Measurements from ENCODE around the gene MMP3. TPM values are rescaled to one million over a fixed set of nuclear protein-coding genes. Genes with fewer than 3 reads are reported as not detected.

The MMP3 gene
- not detected in 2 replicates for total RNA-seq
- long read RNA-seq, result 0 reads

- no peak within 1 kb of the TSS for H3K4me3 Mint-ChIP-seq (ENCODE audit: low read depth)
Measured at GRCh38 chr11:102843489-102843888, at the start of gene MMP3. Gene MMP3, minus strand, starts transcription at chr11:102843609. Its CDS starts 63 bp downstream, at chr11:102843546.

GRCh38 chr11:102891736-102892135 is 48.3 kb upstream of the MMP3 start:
- no peak for DNase-seq (ENCODE audit: low spot score, unreplicated experiment)
- peaks cover 11% of the 10 kb centered on the region for H3K9me3 Mint-ChIP-seq (ENCODE audit: low read depth)
- H3K27me3 Mint-ChIP-seq, result no peaks in the 10 kb centered on the region
- no peak overlapping the region for H3K27ac Mint-ChIP-seq
- peaks cover 2% of the 10 kb centered on the region for H3K36me3 Mint-ChIP-seq (ENCODE audit: insufficient read depth)
- H3K4me3 Mint-ChIP-seq (ENCODE audit: low read depth), result no peak overlapping the region
- no peaks in the 10 kb centered on the region for H3K4me1 Mint-ChIP-seq (ENCODE audit: low read depth)
- TF ChIP-seq, protein P1, sequence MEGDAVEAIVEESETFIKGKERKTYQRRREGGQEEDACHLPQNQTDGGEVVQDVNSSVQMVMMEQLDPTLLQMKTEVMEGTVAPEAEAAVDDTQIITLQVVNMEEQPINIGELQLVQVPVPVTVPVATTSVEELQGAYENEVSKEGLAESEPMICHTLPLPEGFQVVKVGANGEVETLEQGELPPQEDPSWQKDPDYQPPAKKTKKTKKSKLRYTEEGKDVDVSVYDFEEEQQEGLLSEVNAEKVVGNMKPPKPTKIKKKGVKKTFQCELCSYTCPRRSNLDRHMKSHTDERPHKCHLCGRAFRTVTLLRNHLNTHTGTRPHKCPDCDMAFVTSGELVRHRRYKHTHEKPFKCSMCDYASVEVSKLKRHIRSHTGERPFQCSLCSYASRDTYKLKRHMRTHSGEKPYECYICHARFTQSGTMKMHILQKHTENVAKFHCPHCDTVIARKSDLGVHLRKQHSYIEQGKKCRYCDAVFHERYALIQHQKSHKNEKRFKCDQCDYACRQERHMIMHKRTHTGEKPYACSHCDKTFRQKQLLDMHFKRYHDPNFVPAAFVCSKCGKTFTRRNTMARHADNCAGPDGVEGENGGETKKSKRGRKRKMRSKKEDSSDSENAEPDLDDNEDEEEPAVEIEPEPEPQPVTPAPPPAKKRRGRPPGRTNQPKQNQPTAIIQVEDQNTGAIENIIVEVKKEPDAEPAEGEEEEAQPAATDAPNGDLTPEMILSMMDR (IDR thresholded peaks at IDR 0.05; ENCODE audit: unreplicated experiment), result no peak

More at GRCh38 chr11:102843489-102843888, at the start of gene MMP3:
- no peaks in the 10 kb centered on the region for H3K36me3 Mint-ChIP-seq (ENCODE audit: insufficient read depth)
- H3K27me3 Mint-ChIP-seq, result peaks cover 3% of the 10 kb centered on the region
- H3K27ac Mint-ChIP-seq, result no peak within 1 kb of the TSS
- peaks cover 3% of the 10 kb centered on the region for H3K9me3 Mint-ChIP-seq (ENCODE audit: low read depth)
- DNase-seq (ENCODE audit: low spot score, unreplicated experiment), result no peak
- TF ChIP-seq, protein P1 (IDR thresholded peaks at IDR 0.05; ENCODE audit: unreplicated experiment), result no peak
- peaks cover 15% of the 10 kb centered on the region for H3K4me1 Mint-ChIP-seq (ENCODE audit: low read depth)

DNA sequence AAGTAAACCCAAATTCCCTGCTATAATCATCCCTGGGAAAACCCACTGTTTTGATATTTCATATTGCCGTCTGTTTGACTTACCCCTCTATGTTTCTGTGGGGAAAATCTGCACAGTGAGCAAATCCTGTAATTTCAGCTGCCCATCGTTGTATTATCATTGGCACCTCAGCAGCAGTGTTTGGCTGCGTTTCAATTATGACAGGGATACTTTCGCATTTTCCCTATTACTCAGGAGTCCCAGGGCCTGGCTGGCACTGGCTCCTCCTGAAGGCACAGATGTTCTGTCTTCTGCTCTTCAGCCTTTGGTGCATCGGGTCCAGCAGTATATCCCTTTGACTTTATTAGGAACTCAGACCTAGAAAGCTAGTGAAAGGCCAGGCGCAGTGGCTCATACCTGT is 43.6 kb upstream of the MMP3 start:
- Mint-ChIP-seq H3K27ac (no peak overlapping the region), H3K9me3 (ENCODE audit: low read depth) (no peaks in the 10 kb centered on the region), H3K36me3 (ENCODE audit: insufficient read depth) (no peaks in the 10 kb centered on the region), H3K4me1 (ENCODE audit: low read depth) (no peaks in the 10 kb centered on the region), H3K27me3 (no peaks in the 10 kb centered on the region), H3K4me3 (ENCODE audit: low read depth) (no peak overlapping the region)
- DNase-seq (ENCODE audit: low spot score, unreplicated experiment), result no peak
- TF ChIP-seq, protein P1 (IDR thresholded peaks at IDR 0.05; ENCODE audit: unreplicated experiment), result no peak

DNA sequence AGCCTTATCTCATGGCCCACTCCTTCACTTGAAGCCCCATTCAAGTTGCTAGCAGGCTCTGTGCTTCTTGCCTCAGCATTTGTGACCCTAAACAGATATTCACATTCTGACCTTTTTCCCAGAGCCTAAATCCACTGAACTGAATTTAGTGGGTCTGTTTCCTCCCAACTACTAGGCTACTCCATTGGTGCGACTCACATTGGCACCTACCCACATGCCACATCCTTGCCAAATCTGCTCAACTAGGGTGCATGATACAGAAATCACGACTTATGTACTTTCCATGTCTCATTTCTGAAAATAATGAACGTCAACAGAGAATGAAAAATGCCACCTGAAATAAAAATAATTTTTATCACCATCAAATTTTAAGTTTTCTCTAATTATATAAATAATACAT is 39.7 kb upstream of the MMP3 start:
- no peaks in the 10 kb centered on the region for H3K36me3 Mint-ChIP-seq (ENCODE audit: insufficient read depth)
- H3K4me3 Mint-ChIP-seq (ENCODE audit: low read depth), result no peak overlapping the region
- DNase-seq (ENCODE audit: low spot score, unreplicated experiment), result no peak
- H3K27me3 Mint-ChIP-seq, result no peaks in the 10 kb centered on the region
- H3K4me1 Mint-ChIP-seq (ENCODE audit: low read depth), result no peaks in the 10 kb centered on the region
- no peak overlapping the region for H3K27ac Mint-ChIP-seq
- H3K9me3 Mint-ChIP-seq (ENCODE audit: low read depth), result no peaks in the 10 kb centered on the region
- TF ChIP-seq, protein P1 (IDR thresholded peaks at IDR 0.05; ENCODE audit: unreplicated experiment), result no peak

GRCh38 chr11:102882389-102883024 is 39.1 kb upstream of the MMP3 start:
- DNase-seq (ENCODE audit: low spot score, unreplicated experiment), result no peak
- Mint-ChIP-seq H3K36me3 (ENCODE audit: insufficient read depth) (no peaks in the 10 kb centered on the region), H3K27ac (no peak overlapping the region), H3K9me3 (ENCODE audit: low read depth) (no peaks in the 10 kb centered on the region), H3K4me1 (ENCODE audit: low read depth) (no peaks in the 10 kb centered on the region), H3K27me3 (no peaks in the 10 kb centered on the region), H3K4me3 (ENCODE audit: low read depth) (no peak overlapping the region)
- TF ChIP-seq, protein P1 (IDR thresholded peaks at IDR 0.05; ENCODE audit: unreplicated experiment), result no peak

Data from progenitor cell of endocrine pancreas (in vitro differentiated cells).